Measurements from ENCODE around the gene PPM1N.

DNA sequence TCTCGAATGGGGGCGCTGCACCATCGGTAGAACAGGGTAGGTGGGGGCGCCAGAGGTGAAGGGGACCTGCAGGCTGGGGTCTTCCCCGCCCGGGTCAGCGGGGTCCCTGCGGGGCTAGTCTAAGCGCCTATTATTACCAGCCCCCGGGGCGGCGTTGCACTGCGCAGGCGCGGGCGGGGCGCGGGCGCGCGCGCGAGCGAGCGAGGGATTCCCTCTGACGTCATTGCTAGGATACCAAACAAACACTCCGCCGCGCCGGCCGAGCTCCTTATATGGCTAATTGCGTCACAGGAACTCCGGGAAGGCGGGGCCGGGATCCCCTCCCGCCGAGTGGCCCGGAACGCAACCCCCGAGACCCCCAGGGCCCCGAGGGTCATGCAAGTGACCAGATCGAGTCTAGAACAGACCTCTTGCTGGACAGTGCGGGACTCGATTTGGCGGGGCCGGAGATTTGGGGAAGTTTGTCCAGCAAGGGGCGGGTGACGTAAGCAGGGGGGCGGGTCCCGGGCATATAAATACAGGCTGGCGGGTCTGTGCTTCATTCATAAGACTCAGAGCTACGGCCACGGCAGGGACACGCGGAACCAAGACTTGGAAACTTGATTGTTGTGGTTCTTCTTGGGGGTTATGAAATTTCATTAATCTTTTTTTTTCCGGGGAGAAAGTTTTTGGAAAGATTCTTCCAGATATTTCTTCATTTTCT lies 30.6 kb upstream of the PPM1N start, which contains the start of gene FOSB:
- TF ChIP-seq, protein P1, sequence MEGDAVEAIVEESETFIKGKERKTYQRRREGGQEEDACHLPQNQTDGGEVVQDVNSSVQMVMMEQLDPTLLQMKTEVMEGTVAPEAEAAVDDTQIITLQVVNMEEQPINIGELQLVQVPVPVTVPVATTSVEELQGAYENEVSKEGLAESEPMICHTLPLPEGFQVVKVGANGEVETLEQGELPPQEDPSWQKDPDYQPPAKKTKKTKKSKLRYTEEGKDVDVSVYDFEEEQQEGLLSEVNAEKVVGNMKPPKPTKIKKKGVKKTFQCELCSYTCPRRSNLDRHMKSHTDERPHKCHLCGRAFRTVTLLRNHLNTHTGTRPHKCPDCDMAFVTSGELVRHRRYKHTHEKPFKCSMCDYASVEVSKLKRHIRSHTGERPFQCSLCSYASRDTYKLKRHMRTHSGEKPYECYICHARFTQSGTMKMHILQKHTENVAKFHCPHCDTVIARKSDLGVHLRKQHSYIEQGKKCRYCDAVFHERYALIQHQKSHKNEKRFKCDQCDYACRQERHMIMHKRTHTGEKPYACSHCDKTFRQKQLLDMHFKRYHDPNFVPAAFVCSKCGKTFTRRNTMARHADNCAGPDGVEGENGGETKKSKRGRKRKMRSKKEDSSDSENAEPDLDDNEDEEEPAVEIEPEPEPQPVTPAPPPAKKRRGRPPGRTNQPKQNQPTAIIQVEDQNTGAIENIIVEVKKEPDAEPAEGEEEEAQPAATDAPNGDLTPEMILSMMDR (IDR thresholded peaks at IDR 0.05 in 4 of 5, conservative IDR thresholded peaks at IDR 0.05 in 1 of 5), result peak in 1 of 5 experiments; percentile 19
- peak; percentile 90 to 96 for TF ChIP-seq POLR2A (IDR thresholded peaks at IDR 0.05)
